Measurements from ENCODE around the gene CNGB1. TPM values are rescaled to one million over a fixed set of nuclear protein-coding genes. Genes with fewer than 3 reads are reported as not detected.

The CNGB1 gene
- total and polyA plus RNA-seq, 2 of the 13 experiments (the other 11 are each of a cell fraction or from before 2014, with no cell fraction given): 0.02 to 0.15 TPM

DNA sequence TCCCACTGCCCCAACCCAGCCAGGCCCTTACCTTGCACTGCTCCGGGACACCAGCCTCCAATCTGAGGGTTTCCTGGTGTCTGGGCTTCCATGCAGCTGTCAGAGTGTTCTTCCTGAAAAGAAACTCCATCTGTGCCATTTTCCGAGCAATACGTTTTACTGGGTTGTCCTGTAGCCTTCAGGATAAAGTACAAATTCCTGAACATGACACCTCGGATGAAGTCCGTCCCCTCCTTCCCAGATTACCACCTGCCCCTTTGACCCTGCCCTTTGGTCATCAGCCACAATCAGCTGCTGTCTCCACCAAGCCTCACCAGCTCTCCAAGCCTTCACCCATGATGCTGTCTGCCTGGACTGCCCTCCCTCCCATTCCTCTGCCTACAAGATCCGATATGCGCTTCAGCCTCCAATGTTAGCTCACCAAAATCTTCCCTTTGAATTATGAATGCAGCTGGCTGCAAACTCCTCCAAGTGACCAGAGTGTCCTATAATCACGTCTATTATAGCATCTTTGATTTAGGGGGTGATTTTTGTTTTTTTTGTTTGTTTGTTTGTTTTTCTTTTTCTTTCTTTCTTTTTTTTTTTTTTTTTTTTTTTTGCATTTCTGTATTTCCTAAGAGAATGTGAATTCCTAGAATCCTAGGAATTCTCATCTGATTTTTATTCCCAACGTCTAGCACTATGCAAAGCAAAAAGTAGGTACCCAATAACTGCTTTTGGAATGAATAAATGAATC is 108.1 kb downstream of the CNGB1 start (continued):
- TF ChIP-seq EHMT2 (IDR thresholded peaks at IDR 0.05; ENCODE audit: borderline replicate concordance, low read depth, low read length): no peak; the same call in 1 of the 2 replicates
- TF ChIP-seq, protein P1, sequence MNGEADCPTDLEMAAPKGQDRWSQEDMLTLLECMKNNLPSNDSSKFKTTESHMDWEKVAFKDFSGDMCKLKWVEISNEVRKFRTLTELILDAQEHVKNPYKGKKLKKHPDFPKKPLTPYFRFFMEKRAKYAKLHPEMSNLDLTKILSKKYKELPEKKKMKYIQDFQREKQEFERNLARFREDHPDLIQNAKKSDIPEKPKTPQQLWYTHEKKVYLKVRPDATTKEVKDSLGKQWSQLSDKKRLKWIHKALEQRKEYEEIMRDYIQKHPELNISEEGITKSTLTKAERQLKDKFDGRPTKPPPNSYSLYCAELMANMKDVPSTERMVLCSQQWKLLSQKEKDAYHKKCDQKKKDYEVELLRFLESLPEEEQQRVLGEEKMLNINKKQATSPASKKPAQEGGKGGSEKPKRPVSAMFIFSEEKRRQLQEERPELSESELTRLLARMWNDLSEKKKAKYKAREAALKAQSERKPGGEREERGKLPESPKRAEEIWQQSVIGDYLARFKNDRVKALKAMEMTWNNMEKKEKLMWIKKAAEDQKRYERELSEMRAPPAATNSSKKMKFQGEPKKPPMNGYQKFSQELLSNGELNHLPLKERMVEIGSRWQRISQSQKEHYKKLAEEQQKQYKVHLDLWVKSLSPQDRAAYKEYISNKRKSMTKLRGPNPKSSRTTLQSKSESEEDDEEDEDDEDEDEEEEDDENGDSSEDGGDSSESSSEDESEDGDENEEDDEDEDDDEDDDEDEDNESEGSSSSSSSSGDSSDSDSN (CRISPR knock-in tag; IDR thresholded peaks at IDR 0.05): peak; percentile 78
- TF ChIP-seq ZNF317 (CRISPR knock-in tag; IDR thresholded peaks at IDR 0.05): peak; percentile 57; the same call in 1 of the 2 replicates
- TF ChIP-seq ASH2L (IDR thresholded peaks at IDR 0.05; ENCODE audit: insufficient read length, low read depth, low read length): peak; percentile 63
- no peak for TF ChIP-seq ZNF598 (CRISPR knock-in tag; IDR thresholded peaks at IDR 0.05; ENCODE audit: borderline replicate concordance)
- TF ChIP-seq ZNF136 (CRISPR knock-in tag; IDR thresholded peaks at IDR 0.05; ENCODE audit: low read depth): no peak
- TF ChIP-seq, protein P2, sequence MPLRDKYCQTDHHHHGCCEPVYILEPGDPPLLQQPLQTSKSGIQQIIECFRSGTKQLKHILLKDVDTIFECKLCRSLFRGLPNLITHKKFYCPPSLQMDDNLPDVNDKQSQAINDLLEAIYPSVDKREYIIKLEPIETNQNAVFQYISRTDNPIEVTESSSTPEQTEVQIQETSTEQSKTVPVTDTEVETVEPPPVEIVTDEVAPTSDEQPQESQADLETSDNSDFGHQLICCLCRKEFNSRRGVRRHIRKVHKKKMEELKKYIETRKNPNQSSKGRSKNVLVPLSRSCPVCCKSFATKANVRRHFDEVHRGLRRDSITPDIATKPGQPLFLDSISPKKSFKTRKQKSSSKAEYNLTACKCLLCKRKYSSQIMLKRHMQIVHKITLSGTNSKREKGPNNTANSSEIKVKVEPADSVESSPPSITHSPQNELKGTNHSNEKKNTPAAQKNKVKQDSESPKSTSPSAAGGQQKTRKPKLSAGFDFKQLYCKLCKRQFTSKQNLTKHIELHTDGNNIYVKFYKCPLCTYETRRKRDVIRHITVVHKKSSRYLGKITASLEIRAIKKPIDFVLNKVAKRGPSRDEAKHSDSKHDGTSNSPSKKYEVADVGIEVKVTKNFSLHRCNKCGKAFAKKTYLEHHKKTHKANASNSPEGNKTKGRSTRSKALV (CRISPR knock-in tag; IDR thresholded peaks at IDR 0.05): no peak
- TF ChIP-seq ZNF549 (CRISPR knock-in tag; IDR thresholded peaks at IDR 0.05): no peak
- TF ChIP-seq, protein P3, sequence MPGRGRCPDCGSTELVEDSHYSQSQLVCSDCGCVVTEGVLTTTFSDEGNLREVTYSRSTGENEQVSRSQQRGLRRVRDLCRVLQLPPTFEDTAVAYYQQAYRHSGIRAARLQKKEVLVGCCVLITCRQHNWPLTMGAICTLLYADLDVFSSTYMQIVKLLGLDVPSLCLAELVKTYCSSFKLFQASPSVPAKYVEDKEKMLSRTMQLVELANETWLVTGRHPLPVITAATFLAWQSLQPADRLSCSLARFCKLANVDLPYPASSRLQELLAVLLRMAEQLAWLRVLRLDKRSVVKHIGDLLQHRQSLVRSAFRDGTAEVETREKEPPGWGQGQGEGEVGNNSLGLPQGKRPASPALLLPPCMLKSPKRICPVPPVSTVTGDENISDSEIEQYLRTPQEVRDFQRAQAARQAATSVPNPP (CRISPR knock-in tag; IDR thresholded peaks at IDR 0.05): peak; percentile 60; the same call in 1 of the 2 replicates
- TF ChIP-seq, protein P4, sequence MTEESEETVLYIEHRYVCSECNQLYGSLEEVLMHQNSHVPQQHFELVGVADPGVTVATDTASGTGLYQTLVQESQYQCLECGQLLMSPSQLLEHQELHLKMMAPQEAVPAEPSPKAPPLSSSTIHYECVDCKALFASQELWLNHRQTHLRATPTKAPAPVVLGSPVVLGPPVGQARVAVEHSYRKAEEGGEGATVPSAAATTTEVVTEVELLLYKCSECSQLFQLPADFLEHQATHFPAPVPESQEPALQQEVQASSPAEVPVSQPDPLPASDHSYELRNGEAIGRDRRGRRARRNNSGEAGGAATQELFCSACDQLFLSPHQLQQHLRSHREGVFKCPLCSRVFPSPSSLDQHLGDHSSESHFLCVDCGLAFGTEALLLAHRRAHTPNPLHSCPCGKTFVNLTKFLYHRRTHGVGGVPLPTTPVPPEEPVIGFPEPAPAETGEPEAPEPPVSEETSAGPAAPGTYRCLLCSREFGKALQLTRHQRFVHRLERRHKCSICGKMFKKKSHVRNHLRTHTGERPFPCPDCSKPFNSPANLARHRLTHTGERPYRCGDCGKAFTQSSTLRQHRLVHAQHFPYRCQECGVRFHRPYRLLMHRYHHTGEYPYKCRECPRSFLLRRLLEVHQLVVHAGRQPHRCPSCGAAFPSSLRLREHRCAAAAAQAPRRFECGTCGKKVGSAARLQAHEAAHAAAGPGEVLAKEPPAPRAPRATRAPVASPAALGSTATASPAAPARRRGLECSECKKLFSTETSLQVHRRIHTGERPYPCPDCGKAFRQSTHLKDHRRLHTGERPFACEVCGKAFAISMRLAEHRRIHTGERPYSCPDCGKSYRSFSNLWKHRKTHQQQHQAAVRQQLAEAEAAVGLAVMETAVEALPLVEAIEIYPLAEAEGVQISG (CRISPR knock-in tag; IDR thresholded peaks at IDR 0.05): peak; percentile 83
- no peak for TF ChIP-seq NONO (IDR thresholded peaks at IDR 0.05)
- TF ChIP-seq NONO (CRISPR knock-in tag; conservative IDR thresholded peaks at IDR 0.05): peak; percentile 90
- peak; percentile 31 for TF ChIP-seq LCORL (IDR thresholded peaks at IDR 0.05)
- peak; percentile 90 for TF ChIP-seq LCORL (CRISPR knock-in tag; IDR thresholded peaks at IDR 0.05)
- no peak for TF ChIP-seq ZNF552 (CRISPR knock-in tag; IDR thresholded peaks at IDR 0.05; ENCODE audit: borderline replicate concordance)
- no peak for TF ChIP-seq NFATC3 (CRISPR knock-in tag; IDR thresholded peaks at IDR 0.05)
- no peak for TF ChIP-seq MED13 (CRISPR knock-in tag; IDR thresholded peaks at IDR 0.05)
- TF ChIP-seq KLF6 (CRISPR knock-in tag; IDR thresholded peaks at IDR 0.05): peak; percentile 78; the same call in 1 of the 2 replicates
- TF ChIP-seq, protein P5, sequence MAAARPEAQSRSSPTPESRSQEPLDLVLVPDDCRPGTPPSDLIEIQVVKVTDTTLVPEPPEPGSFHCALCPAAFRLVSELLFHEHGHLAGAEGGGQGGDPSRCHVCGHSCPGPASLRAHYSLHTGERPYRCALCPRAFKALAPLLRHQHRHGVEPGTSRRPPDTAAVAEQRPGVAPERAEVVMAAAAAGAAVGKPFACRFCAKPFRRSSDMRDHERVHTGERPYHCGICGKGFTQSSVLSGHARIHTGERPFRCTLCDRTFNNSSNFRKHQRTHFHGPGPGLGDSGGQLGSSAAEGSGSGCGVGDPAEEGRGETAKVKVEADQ (CRISPR knock-in tag; IDR thresholded peaks at IDR 0.05; ENCODE audit: borderline replicate concordance): peak; percentile 69; the same call in 1 of the 2 replicates
- peak; percentile 88 for TF ChIP-seq DPF2 (CRISPR knock-in tag; IDR thresholded peaks at IDR 0.05; ENCODE audit: borderline replicate concordance, low read depth)

All from HepG2 (cell line).